Measurements from ENCODE around the gene KDR.

- TF ChIP-seq BHLHE40 (IDR thresholded peaks at IDR 0.05; ENCODE audit: low read length) (no peak), ZBTB11 (CRISPR knock-in tag; IDR thresholded peaks at IDR 0.05) (no peak), THRAP3 (IDR thresholded peaks at IDR 0.05; ENCODE audit: borderline replicate concordance) (no peak), ZNF146 (CRISPR knock-in tag; IDR thresholded peaks at IDR 0.05; ENCODE audit: unreplicated experiment) (no peak), YY1 (IDR thresholded peaks at IDR 0.05; ENCODE audit: borderline replicate concordance in 1 of 3, control insufficient read depth in 1 of 3, extremely low read depth in 1 of 3, insufficient read depth in 3 of 3, insufficient read length in 1 of 3, insufficient replicate concordance in 2 of 3, low read depth in 1 of 3, low read length in 2 of 3) (no peak), TCF7 (IDR thresholded peaks at IDR 0.05; ENCODE audit: borderline replicate concordance) (no peak), MAFK (IDR thresholded peaks at IDR 0.05; ENCODE audit: low read length) (no peak), ZNF175 (CRISPR knock-in tag; IDR thresholded peaks at IDR 0.05; ENCODE audit: low read depth) (no peak), PTTG1 (tag; IDR thresholded peaks at IDR 0.05; ENCODE audit: low read depth) (no peak), GTF3C2 (IDR thresholded peaks at IDR 0.05; ENCODE audit: borderline replicate concordance, extremely low read depth, insufficient read length) (no peak), SNIP1 (IDR thresholded peaks at IDR 0.05; ENCODE audit: low read depth) (no peak), PRPF4 (IDR thresholded peaks at IDR 0.05; ENCODE audit: insufficient read depth, low read depth, low read length, poor library complexity, severe bottlenecking) (no peak), CTCF (IDR thresholded peaks at IDR 0.05 in 2 of 3, conservative IDR thresholded peaks at IDR 0.05 in 1 of 3; ENCODE audit: insufficient read depth in 2 of 3, low read depth in 1 of 3, low read length in 3 of 3) (no peak)
Observed at GRCh38 chr4:55110131-55110530, 15.3 kb downstream of the KDR start.
